ENCODE data around the gene RNU1-4. TPM values are rescaled to one million over a fixed set of nuclear protein-coding genes. Genes with fewer than 3 reads are reported as not detected.
A peak's percentile ranks its signal among the peaks of the same experiment; 100 is the strongest.
"Not testable (repeated sequence)": the region's sequence is repeated elsewhere in the genome, so short reads cannot be mapped to it uniquely, and the experiment has no call there.

RNU1-4 gene
- total RNA-seq, 1 donor from 2014 or later = 3,042 TPM

GRCh38 chr1:16741230-16741629, 914 bp downstream of the RNU1-4 start:
- H3K4me1 Mint-ChIP-seq; H3K9me3 Mint-ChIP-seq; H3K27ac Mint-ChIP-seq (ENCODE audit: unreplicated experiment); H3K27me3 Mint-ChIP-seq (ENCODE audit: low read depth); H3K36me3 Mint-ChIP-seq (ENCODE audit: low read depth); H3K4me3 Mint-ChIP-seq; DNase-seq (ENCODE audit: low read depth, low spot score): not testable (repeated sequence)

DNA sequence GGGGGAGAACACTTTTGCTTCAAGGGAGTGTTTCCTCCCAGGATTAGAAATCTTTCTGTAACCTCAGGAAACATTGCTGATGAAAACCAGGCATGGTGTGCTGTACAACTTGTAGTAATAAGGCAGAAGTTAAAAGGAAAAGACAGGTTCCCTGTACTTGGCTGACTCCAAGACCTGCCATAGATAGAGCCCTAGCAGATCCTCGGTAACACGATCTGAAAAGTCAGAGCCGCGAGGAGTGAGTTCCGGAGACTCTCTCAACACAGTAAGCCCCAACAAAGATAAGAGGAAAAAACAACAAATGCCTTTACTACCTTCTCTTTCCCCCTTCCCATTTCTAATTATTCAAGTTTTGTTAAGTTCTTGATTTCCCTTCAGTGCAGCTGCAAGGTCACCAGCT, 7.3 kb downstream of the RNU1-4 start:
- not testable (repeated sequence) for H3K27ac Mint-ChIP-seq (ENCODE audit: unreplicated experiment); H3K4me1 Mint-ChIP-seq; H3K9me3 Mint-ChIP-seq; H3K36me3 Mint-ChIP-seq (ENCODE audit: low read depth); H3K4me3 Mint-ChIP-seq; DNase-seq (ENCODE audit: low read depth, low spot score); H3K27me3 Mint-ChIP-seq (ENCODE audit: low read depth)

- not testable (repeated sequence) for H3K4me3 Mint-ChIP-seq, H3K9me3 Mint-ChIP-seq
- peak overlapping the region; percentile 96 for H3K27ac Mint-ChIP-seq (ENCODE audit: unreplicated experiment)
Observed at GRCh38 chr1:16748710-16749109, 8.4 kb downstream of the RNU1-4 start.

DNA sequence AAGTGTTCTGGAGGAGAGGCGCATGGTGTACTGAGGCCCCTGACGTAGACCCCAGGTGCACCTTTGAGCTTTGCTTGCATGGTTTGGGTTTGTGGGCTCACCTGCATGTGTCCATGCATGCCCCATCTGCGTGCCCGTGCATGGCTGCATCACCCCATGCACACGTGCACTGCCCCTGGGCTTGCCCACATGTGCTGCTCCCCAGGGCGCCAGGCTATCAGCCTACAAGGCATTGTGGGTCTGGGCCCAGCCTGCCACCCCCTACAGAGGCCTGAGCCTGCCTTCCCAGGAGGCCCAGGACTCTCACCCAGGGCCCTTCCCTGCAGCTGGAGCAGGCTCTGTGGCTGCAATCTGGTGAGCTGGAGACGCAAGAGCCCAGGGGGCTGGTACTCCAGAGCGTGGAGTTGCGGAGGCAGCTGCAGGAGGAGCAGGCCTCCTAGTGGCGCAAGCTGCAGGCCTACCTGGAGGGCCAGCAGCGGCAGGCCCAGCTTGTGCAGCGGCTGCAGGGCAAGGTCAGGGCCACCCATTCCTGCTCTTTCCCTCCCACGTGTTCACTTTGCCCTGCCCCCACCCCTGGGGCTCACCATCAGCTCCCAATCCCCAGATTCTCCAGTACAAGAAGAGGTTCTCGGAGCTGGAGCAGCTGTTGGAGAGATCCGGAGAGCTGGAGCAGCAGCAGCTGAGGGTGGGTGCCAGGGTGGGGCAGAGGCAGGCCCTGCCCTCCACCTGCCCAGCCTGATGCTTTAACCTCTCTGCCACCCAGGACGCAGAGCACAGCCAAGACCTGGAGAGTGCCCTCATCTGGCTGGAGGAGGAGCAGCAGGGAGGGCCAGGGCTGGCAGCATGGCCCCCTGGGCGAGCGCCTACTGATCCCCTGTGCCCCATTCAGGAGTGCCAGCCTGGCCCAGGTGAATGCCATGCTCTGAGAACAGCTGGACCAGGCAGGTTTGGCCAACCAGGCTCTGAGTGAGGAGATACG, 9.9 kb downstream of the RNU1-4 start:
- H3K4me3 Mint-ChIP-seq; H3K36me3 Mint-ChIP-seq (ENCODE audit: low read depth); DNase-seq (ENCODE audit: low read depth, low spot score); H3K27me3 Mint-ChIP-seq (ENCODE audit: low read depth); H3K27ac Mint-ChIP-seq (ENCODE audit: unreplicated experiment); H3K4me1 Mint-ChIP-seq; H3K9me3 Mint-ChIP-seq: not testable (repeated sequence)

More at GRCh38 chr1:16748710-16749109, 8.4 kb downstream of the RNU1-4 start:
- H3K27me3 Mint-ChIP-seq (ENCODE audit: low read depth); DNase-seq (ENCODE audit: low read depth, low spot score); H3K4me1 Mint-ChIP-seq; H3K36me3 Mint-ChIP-seq (ENCODE audit: low read depth): not testable (repeated sequence)

DNA sequence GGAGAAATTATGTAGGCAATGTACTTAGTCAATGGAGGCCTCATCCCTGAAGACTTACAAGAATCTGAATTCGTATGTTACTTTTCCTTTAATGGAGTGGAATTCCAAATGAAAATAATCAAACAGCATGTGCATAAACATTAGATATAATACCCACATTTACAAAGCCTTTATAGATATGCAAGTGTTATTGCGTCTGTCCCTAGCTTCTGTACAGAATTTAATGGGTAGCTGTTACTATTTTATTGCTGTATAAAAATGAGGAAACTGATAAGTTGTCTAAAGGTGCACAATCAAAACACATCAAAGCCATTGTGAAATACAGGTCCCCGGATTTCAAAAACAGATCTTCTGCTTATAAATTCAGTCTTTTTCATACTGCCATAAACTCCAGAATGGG, 12.5 kb downstream of the RNU1-4 start:
- not testable (repeated sequence) for H3K4me1 Mint-ChIP-seq; H3K27ac Mint-ChIP-seq (ENCODE audit: unreplicated experiment); H3K4me3 Mint-ChIP-seq; H3K27me3 Mint-ChIP-seq (ENCODE audit: low read depth); H3K36me3 Mint-ChIP-seq (ENCODE audit: low read depth); DNase-seq (ENCODE audit: low read depth, low spot score); H3K9me3 Mint-ChIP-seq

GRCh38 chr1:16755385-16755784, 15.1 kb downstream of the RNU1-4 start:
- not testable (repeated sequence) for H3K36me3 Mint-ChIP-seq (ENCODE audit: low read depth); H3K27ac Mint-ChIP-seq (ENCODE audit: unreplicated experiment); H3K27me3 Mint-ChIP-seq (ENCODE audit: low read depth); H3K9me3 Mint-ChIP-seq; H3K4me3 Mint-ChIP-seq; H3K4me1 Mint-ChIP-seq
- peak; percentile 0 for DNase-seq (ENCODE audit: low read depth, low spot score)

DNA sequence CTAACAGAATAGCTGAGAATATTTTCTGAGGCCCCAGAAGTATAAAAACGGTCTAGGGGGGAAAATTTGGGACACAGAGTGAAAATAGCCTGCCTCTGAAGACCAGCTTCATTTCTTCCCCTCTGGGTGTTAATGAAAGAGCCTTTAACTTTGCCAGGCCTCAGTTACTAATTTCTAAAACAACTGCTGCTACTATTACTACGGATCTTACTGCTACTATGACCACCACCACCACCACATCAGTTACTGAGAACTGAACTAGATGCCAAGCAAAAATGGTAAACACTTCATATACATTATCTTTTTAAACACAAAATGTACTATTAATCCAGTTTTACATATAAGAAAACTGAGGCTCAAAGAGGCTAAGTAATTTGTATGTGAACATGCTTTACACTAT, 15.6 kb downstream of the RNU1-4 start:
- not testable (repeated sequence) for DNase-seq (ENCODE audit: low read depth, low spot score); H3K9me3 Mint-ChIP-seq; H3K36me3 Mint-ChIP-seq (ENCODE audit: low read depth); H3K27me3 Mint-ChIP-seq (ENCODE audit: low read depth); H3K27ac Mint-ChIP-seq (ENCODE audit: unreplicated experiment); H3K4me3 Mint-ChIP-seq; H3K4me1 Mint-ChIP-seq

DNA sequence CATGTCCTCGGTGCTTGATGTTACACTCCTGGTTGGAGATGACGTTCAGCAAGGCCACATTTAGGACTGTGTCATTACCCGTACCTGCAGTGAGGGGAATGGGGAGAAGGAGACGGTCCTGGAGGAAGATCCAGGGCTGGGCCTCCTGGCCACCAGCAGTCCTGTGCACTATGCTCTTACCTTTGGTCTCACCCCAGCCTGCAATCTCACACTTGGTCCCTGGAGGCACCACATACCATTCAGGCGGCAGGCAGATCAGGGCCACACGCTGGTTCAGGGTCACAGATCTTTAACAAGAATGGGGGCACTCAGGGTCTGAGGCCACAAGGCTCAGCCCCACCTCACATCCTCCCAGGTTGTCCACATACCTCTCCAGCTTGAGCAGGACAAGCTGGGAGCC, 17.3 kb downstream of the RNU1-4 start:
- not testable (repeated sequence) for H3K27me3 Mint-ChIP-seq (ENCODE audit: low read depth); H3K9me3 Mint-ChIP-seq; H3K36me3 Mint-ChIP-seq (ENCODE audit: low read depth)

GRCh38 chr1:16758060-16758459, 17.7 kb downstream of the RNU1-4 start:
- H3K9me3 Mint-ChIP-seq; H3K27me3 Mint-ChIP-seq (ENCODE audit: low read depth); H3K36me3 Mint-ChIP-seq (ENCODE audit: low read depth); DNase-seq (ENCODE audit: low read depth, low spot score); H3K27ac Mint-ChIP-seq (ENCODE audit: unreplicated experiment); H3K4me3 Mint-ChIP-seq; H3K4me1 Mint-ChIP-seq: not testable (repeated sequence)

More for the DNA sequence above, 17.3 kb downstream of the RNU1-4 start:
- DNase-seq (ENCODE audit: low read depth, low spot score); H3K27ac Mint-ChIP-seq (ENCODE audit: unreplicated experiment); H3K4me3 Mint-ChIP-seq; H3K4me1 Mint-ChIP-seq: not testable (repeated sequence)

- H3K27me3 Mint-ChIP-seq (ENCODE audit: low read depth); H3K36me3 Mint-ChIP-seq (ENCODE audit: low read depth); H3K4me3 Mint-ChIP-seq; H3K4me1 Mint-ChIP-seq; H3K9me3 Mint-ChIP-seq; H3K27ac Mint-ChIP-seq (ENCODE audit: unreplicated experiment): not testable (repeated sequence)
- peak; percentile 0 for DNase-seq (ENCODE audit: low read depth, low spot score)
Observed at GRCh38 chr1:16759041-16759493, 18.8 kb downstream of the RNU1-4 start.

GRCh38 chr1:16759650-16760455, 19.5 kb downstream of the RNU1-4 start:
- H3K36me3 Mint-ChIP-seq (ENCODE audit: low read depth); H3K4me1 Mint-ChIP-seq; H3K4me3 Mint-ChIP-seq; DNase-seq (ENCODE audit: low read depth, low spot score); H3K27ac Mint-ChIP-seq (ENCODE audit: unreplicated experiment); H3K27me3 Mint-ChIP-seq (ENCODE audit: low read depth); H3K9me3 Mint-ChIP-seq: not testable (repeated sequence)

GRCh38 chr1:16760456-16760765, 20.1 kb downstream of the RNU1-4 start:
- not testable (repeated sequence) for H3K27ac Mint-ChIP-seq (ENCODE audit: unreplicated experiment); H3K36me3 Mint-ChIP-seq (ENCODE audit: low read depth); H3K4me3 Mint-ChIP-seq; H3K4me1 Mint-ChIP-seq; H3K9me3 Mint-ChIP-seq; DNase-seq (ENCODE audit: low read depth, low spot score)
- H3K27me3 Mint-ChIP-seq (ENCODE audit: low read depth) = peaks cover 12% of the 10 kb centered on the region

DNA sequence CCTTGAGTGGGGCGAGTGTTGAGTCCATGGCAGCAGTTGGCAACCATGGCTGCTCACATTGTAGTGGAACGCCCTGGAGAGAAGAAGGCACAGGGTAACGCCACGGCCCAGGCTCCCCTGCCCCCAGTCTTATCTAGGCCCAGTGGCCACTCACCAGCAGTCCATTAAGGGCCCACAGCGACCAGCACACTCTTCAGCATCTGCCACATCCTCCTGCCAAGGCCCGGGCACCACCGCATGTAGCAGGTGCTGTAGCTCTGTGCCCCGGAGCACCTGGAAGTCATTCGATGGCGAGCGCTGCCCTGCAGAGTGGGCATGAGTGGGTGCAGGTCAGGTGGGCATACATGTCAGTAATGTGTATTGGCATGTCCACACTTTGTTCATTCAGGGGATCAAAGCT, 20.5 kb downstream of the RNU1-4 start:
- H3K27me3 Mint-ChIP-seq (ENCODE audit: low read depth) = peaks cover 13% of the 10 kb centered on the region
- H3K27ac Mint-ChIP-seq (ENCODE audit: unreplicated experiment); H3K9me3 Mint-ChIP-seq; H3K4me3 Mint-ChIP-seq; H3K36me3 Mint-ChIP-seq (ENCODE audit: low read depth); H3K4me1 Mint-ChIP-seq: not testable (repeated sequence)
- peak; percentile 1 for DNase-seq (ENCODE audit: low read depth, low spot score)
